RPMI7951 (cell line): ENCODE results near the gene QRFP. TPM values are rescaled to one million over a fixed set of nuclear protein-coding genes. Genes with fewer than 3 reads are reported as not detected.

Experiments
- DNase-seq: peaks from one replicate; pipeline ENCODE4 v3.0.0-alpha.2; 2012; ENCODE audit warnings: low read depth
- total RNA-seq: library from RNA; depleted of rRNA; stranded (reverse); fragments of >200 nt; shearing (Covaris generic); gene quantifications from 2 replicates; pipeline ENCODE4 v1.2.3, GENCODE V29; 2014

QRFP gene
- total RNA-seq, 1 experiment from 2014 or later = not detected

DNA sequence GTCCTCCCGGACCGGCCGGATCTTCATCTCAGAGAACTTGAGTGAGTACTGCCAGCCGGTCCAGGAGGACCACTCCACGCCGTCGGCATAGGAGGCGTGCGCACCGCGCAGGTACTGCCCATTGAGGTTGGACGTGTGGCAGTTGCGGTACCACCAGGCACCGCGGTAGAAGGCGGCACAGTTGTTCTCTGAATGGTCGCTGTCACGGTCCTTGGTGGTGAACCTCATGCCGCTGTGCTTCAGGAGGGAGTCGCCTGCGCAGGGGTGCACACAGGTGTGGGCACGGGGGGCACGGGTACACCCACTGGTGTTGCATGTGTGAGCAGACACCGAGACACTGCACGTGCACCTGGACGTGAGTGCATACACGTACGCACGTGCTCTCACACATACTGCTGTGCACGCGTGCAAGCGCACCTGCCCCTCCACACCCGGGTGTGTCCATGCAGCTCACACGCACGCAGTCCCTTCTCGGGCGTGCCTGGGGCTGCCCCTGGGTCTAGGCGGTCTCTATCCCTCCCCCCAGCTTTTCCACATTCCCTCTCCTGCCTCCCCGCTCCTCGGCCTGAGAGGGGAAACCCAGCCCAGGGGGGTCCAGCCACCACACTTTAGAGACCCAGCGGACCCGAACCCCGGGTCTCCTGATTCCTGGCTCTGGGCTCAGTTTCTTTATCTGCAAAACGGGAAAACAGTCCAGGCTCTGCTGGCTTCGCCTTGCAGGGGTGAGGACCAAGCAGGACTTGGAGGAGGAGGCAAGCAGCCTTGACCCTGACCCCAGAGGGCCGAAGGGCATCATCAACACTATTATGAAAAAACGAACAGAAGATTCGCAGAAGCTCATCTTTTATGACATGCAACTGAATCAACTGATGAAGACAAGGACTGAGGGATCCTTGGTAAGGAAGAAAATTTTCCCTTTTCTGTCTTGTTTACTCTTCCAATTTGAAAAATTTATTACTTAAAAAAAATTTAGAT, 7.7 kb upstream of the QRFP start:
- no peak for DNase-seq

DNA sequence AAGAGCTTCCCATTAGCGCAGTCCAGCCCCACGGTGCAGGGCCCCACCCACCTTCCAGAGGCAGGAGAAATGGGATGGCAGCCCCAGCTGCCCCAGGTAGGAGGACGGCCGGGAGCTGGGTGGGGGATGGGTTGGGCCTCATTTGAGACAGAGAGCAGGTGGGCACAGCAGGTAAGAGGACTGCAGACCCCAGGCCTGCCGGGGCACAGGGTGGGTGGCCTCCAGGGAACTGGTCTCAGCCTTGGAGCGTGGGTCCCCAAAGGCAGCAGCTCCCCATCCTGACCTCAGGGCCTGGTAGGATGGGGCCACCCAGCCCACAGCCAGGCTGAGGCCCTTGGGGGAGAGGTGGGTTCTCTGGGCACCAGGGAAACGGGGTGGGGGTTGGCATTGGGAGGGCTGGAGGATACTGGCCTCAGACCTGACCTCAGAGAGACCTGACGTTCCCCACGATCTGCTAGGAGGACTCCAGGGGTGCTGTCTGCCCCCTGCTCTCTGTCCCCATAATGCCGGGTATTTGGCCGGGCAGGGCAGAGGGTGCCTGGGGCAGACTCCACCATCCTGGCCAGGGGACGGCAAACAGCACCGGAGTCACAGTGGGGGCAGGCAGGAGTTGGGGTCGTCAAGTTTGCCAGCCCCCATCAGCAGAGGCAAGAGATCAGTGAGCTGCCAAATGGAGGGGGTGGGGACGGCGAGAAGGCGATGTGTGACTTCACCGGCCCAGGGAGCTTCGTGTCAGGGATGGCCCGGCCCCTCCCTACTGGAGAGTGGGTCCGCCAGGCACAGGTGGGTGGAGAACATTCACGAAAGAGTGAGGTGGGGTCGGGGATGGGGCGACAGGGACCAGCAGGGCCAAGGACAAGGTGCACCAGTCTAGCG, 6.8 kb upstream of the QRFP start:
- DNase-seq = no peak

DNA sequence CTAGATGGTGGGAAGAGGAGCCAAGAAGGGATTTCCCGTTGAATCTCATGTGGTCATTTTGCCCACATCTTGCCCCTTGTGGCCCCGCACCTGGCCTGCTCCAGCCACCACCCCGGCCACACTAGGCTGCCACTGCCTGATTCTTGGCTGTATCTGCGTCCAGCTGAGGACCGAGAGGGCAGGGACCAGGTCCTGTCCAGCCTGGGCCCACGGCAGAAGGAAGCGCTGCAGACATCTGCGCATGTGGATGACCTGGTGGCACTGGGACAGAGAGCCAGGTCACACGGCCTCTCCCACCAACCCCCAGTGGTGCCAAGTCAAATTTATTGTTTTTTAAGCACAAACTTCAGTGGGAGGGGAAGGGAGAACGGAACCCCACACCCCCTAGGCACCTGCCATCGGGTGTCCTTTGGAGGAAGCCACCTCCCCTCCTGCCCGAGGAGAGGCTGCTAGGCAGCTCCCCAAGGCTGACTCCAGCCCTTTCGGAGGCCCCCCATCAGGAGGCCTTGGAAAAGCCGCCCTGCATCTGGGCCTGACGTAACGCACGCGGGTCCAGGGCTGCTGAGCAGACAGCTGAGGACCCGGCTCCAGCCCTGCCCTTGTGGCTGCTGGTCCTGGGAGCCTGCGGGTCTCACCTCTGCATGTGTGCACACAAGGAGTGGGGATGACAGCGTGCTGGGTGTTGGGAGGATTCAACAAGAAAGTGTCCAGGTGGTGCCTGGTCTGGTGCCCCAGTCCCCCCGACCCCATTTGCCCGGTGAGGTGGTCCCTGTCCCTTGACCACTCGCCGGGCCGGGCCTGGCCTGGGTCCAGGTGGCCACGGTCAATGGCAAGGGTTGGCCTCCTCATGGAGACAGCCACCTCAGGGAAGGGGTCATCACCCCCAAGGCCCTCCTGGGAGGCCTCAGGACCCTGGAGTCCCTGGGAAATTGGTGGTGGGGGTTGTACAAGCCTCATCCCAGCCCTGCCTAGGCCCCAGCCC, 5.9 kb upstream of the QRFP start:
- DNase-seq = no peak

DNA sequence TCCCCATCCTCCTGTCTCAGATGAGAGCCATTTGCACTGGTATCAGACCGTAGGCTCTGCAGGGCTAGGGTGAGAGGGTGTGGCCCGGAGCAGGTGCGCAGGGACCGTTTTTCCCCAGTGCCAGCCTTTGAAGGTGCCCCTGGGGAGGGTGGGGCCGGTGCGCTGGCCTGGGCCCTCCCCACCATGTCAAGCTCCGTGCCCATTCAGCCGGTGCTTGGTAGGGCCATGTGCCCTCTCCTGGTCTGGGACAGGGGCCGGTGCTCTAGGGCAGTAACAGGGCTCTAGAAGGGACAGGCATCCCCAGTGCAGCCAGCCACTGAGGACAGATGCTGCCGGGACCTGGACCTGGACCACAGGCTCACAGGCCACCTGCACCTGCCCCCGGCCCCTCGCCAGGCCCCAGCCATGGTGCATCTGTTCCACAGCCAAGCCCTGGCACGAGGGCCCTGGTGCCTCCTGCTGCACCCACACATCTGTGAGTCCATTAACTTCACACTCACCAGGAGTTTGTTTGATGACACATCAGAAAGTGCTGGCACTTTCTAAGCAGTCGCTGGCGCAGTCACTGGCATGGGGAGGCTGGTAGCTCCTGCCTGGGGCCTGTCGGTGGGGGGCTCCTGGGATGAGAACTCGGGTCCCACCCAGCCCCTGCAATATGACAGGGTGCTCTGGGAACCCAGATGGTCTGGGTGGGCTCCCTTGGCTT, 5.0 kb upstream of the QRFP start:
- DNase-seq = peak; percentile 24

DNA sequence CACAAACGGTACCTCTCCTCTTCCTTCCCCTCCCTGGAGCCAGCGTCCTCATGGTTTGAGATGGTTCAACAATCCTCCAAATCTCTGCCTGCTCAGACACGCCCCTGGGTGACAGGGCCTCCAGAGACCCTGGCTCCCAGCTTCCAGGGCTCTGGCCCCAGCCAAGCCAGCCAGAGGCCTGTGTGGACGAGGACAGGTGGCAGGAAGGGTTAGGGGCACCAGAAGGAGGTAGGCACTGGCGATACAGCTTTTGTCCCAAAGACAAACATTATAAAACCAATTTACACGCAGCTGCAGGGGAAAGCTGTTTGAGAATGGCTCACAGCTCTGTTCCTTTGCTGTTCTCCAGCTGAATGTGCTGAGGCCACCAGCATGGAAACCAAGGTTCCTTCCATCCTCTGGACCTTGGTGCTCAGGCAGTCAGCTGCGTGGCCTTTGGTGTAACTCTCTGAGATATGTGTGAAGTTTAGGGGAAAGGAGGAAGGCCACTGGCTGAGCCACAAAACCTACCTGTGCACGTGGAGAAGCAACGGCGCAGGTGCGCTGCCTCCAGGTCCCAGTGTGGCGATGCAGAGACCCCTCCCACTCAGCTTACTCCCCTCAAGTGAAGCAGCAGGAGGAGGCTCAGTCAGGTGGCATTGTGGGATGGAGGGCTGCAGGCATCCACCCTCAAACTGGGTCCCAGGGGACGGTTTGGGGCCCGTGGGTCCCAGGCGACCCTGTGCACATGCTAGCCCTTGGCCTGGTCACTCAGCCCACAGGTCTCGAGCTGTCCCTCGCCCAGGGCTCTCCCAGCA, 4.3 kb upstream of the QRFP start:
- no peak for DNase-seq

DNA sequence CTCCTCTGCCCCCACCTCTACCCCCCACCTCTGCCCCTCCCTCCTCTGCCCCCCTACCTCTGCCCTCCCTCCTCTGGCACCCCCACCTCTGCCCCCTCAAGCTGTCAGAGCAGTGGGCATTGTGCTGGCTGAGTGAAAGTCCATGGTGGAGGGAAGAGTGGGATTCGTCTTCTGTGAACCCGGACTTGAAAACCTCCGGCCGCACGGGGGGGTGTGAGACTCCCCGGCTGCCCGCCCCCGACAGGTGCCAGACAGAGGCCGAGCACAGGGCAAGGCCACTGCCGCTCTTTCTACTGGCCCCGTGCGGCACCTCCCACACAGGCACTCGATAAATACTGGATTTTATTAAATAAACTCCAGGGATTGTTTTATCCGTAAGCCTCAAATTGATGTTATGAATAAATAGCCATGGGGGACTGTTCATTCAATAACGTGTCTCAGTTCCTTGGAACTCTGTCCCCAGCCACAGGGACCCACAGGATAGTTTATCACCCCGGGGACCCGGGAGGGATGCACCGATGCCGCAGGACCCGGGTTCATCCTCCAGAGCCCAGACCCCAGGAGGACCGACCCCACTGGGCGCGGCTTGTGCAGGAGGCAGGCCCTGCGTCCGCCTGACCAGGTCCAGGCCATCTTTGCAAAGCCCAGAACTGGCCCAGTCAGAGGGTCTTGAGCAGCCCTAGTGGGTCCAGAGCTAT, 2.6 kb upstream of the QRFP start:
- no peak for DNase-seq

DNA sequence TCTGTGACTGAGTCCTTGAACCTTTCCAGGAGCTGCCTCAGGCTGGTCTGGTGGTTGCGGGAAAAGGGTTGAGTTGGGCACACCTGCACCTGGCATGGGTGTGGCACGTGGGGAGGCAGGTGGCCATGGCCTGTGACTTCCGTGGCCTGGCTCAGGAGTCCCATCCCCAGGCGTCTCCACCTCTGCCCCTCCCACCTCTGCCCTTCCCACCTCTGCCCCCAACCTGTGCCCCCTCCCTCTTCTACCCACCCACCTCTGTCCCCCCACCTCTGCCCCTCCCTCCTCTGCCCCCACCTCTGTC, 1.9 kb upstream of the QRFP start:
- DNase-seq = no peak

DNA sequence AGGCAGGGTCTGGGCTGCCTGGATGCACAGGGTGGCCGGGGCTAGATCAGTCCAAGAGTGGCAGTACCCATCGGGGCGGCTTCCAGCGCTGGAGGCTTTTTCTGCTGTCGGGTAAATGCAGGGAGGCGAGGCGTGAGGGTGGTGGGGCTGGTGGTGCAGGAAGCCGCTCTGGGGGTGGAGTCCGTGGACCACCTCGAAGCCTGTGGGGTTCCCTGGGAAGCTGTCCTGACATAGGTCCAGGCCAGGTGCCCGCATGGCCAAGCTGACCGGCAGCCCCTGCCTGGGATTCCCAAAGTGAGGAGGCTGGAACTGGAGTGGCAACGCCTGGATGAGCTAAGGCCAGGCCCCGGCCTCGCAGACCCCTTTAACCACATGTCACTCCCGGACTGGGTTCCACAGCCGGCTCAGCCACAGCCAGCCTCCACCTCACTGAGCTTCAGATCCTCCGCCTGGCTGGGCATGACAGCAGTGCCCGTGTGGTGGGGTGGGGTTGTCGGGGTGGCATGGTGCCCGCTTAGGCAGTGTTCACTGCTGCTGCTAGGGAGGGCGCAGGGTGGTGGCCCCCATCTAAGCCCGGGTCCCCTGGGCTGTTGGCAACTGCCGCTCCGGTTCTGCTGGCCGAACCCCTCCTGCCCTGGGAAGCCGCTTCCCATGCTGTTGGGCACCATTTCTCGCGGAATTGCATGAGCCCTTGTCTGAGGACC, 1.4 kb upstream of the QRFP start:
- DNase-seq = no peak

DNA sequence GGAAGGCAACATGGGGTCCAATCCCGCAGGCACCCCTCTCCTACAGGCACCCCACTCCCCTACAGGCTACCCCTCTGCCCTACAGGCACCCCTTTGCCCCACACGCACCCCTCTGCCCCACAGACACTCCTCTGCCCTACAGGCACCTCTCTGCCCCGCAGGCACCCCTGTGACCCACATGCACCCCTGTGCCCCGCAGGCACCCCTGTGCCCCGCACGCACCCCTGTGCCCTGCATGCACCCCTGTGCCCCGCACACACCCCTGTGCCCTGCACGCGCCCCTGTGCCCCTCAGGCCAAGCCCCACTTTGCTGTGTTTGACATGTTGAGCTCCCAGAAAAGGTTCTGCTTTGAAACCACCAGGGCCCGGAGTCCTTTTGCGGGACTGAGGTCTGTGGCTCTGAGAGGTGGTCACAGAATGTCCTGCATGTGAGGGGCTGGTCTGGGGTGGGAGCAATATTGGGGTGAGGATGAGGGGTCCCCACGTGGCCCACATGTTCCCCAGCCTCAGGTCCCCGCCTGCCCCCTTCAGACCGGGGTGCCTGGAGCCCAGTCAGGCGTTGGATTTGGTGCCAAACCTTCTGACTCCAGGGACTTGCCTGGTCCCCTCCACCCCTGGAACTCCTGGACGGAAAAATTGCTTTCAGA, 616 bp upstream of the QRFP start:
- DNase-seq = no peak

DNA sequence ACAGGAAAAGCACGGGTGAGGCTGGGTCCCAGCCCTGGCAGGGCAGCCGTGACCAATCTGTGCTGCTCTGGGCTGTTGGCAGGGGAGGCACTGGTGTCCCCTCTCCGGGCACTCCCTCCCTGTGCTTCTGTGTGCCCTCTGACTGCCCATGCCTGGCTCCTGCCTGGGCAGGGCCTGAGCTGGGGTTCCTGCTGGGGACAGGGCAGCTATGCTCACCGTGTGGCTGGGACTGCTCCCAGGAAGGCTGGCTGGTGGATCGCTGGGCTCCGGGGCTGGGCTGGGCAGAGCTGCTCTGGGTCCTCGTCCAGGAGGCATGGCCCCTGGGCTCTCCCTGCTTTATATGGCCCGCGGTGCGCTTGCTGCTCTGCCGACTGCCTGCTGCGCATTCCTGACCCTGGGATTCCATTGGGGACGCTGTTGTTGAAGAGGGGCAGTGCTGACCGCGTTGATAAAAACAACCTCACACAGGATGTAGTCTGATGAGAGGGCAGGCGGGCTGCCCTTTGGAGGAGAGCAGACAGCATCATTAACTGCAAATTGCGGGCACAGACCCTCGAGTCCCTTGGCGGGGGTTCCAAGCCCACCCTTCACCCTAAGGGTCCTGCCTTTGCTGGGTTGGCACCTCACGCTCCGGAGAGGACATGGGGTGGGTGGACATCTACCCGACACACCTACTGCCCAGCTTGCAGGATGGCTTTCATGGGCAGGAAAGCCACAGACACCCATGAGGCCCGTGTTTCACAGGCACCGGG, 955 bp downstream of the QRFP start:
- DNase-seq = no peak

DNA sequence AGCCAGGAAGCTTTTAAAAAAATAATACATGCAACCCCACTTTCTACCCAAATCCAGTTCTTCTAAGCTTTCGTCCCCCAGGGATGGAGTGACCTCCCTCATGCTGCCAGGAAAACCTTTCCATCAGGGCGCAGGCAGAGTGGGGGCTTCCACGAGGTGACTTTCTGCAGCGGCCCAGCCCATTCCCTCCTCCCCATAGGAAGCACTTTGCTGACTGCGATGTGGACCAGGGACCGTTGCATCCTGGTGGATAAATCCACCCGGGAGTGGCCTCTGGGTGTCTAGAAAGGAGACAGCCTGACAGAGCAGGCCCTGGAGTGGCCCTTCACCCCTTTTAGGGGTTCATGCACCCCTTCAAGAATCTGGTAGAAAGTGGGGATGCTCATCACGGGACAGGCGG, 1.6 kb downstream of the QRFP start:
- DNase-seq = no peak

DNA sequence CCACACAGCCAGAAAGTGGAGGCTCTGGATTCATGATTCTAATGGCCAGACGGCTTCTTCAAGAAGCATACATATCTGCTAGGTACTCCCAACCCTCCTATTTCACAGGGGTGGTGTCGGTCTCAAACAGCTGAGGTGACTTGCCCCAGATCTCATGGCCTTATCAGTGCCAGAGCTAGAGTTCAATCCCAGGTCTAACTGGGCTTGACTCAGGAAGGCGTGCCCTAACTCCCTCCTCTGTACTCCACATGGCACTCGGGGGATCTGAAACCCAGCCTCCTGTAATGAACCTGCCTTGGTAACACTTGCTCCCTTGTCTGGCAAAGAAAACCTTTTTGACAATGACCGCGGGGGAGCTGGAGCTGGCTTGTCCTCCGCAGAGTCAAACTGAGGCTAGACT, 2.1 kb downstream of the QRFP start:
- no peak for DNase-seq

DNA sequence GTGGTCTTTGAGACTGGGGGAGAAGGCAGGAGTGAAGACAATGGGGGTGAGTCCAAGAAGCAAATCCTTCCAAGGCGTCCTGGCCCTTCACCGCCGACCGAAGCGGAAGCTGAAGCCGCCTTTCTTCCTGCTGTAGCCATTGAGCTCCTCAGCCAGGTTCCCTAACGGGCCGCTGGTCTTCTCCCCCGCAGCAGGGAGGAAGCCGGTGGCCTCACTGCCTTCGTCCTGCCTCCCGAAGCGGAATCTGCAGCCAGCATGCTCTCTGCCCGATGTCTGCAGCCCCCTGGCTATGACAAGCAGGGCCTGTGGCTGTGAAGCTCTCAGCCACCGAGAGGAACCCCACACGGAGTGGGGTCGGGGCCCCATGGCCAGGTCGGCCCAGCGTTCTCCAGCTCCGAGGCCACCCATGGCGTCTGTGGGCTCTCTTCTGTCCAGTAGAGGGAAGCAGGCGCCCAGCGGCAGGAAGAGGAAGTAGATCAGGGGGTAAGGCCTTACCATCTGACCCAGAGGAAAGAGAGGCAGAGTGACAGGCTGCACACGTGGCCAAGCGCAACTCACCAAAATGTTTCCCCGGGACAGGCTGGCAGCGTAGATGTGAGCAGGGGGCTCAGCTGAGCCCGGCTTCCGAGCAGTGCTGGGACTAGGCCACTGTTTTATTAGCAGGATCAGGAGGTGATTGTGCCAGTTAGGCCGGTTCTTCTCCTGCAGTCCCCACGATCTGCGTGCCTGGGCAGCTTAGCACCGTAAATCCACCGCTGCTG, 3.1 kb downstream of the QRFP start:
- no peak for DNase-seq

DNA sequence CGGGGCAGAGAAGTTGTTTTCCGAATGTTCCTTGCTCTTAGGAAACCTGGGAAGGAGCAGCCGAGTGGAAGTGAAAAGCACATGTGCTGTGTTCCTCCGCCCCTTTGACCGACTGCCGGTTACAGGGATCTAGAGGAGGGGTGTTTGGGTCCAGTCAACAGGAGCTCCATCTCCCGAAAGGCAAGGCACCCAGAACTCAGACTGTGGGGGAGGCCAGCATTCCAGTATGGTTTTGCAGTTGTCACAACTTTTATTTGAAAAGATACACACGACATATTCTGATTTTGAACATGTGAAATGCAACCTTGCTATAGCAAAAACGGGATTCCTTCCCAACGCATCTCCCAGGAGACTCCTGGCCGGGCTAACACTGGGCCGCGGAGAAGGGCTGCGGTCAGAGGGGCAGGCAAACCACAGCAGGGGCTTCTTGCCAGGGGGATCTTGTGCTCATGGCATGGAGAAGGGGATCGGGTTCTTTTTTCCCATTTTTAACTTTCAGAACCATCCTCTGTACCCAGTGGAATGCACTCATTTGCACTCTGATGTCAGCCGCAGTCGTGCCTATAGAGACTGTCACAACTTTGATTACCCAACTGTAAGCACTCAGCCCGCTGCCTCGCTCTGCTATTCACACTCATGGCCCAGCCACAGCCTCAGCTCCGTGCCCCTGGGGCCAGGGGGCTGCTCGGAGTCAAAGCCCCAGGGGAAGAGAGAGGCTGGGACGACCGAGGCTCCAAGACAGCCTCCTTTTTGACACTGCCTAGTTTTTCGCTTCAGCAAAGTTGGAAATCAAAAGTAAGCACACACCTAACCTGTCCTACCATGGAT, 3.9 kb downstream of the QRFP start:
- DNase-seq = no peak

DNA sequence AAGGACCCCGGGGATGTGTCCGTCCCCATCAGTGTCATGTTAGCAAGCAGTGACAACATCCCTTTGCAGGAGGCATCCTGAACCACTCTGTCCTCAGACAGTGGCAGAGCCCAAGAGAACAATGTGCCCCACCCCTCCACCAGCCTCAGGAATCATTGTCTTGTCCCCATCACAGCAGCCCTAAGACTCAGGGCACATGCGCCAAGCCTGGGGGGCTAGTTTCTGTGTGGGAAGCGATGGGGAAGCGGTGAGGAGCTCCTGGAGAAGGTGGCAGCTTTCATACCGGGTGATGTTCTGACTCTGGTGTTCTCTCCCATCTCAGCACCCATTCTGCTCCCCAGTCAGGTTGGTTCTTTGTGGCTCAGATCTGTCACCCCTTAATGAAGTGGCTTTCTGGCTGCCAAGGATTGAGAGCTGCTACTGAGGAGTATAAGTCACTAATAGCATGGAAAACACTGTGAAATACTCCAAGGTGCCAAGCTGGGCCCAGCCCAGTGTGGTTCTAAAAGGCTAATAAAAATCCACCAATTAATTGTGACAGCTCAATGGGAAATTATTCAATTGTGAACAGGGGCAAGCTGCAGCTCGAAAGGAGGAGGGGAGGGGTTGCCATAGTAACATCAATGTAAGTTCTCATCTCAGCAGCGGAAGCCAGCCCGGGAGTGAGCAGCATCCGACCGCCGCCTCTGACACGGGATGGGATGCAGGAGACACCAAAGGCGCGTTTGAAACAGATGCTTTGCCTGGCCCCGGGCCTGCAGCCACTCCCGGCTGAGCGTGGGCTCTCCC, 4.7 kb downstream of the QRFP start:
- DNase-seq = no peak
